SK-N-SH (cell line): ENCODE measurements around the gene BCAP31. TPM values are rescaled to one million over a fixed set of nuclear protein-coding genes. Genes with fewer than 3 reads are reported as not detected.
"Not testable (repeated sequence)": the region's sequence is repeated elsewhere in the genome, so short reads cannot be mapped to it uniquely, and the experiment has no call there.

Source experiments
- CTCF ChIA-PET: fragments of 300-600, 350-600 bp; formaldehyde crosslinking; extraction: SDS; loops from one replicate; lab custom pipeline; 2021; lab: Yijun Ruan, JAX
- POLR2A ChIA-PET: fragments of 350-600 bp; sonication (Branson Sonifier 250); formaldehyde crosslinking; extraction: SDS; loops from one replicate; lab custom pipeline; 2020; ENCODE audit warnings: antibody characterized with exemption, inconsistent platforms; lab: Yijun Ruan, JAX
- DNase-seq: peaks from one replicate; pipeline ENCODE4 v3.0.0; 2012
- H2AFZ ChIP-seq: fragments of 200-600 bp; sonication (generic); 2 replicates; pipeline ENCODE4 v1.8.1; 2016; ENCODE audit warnings: antibody characterized with exemption, mild to moderate bottlenecking, low read depth
- H3F3A ChIP-seq: fragments of 200-600 bp; sonication (generic); replicated peaks from 2 replicates; pipeline ENCODE3; 2016; ENCODE audit warnings: antibody characterized with exemption, mild to moderate bottlenecking; ENCODE audit not compliant: insufficient read depth
- H3K27ac ChIP-seq, 2 experiments: fragments of 200-500 bp in 1 of 2; fragments of 200-600 bp in 1 of 2; sonication (Bioruptor generic) in 1 of 2; sonication (generic), shearing (Covaris generic) in 1 of 2; 2 replicates each; pipeline versions ENCODE4 v1.5.1 to v1.6.1; 2014 to 2016; ENCODE audit warnings: low read depth in 2 of 2, inconsistent platforms in 1 of 2, low read length in 1 of 2, mild to moderate bottlenecking in 1 of 2, mixed read lengths in 1 of 2
- H3K27me3 ChIP-seq: fragments of 200-600 bp; sonication (generic), shearing (Covaris generic); 2 replicates; pipeline ENCODE4 v1.6.1; 2016; ENCODE audit warnings: mixed run types; ENCODE audit not compliant: insufficient read depth
- H3K36me3 ChIP-seq, 2 experiments: fragments of 200-500 bp in 1 of 2; fragments of 200-600 bp in 1 of 2; sonication (Bioruptor generic) in 1 of 2; sonication (generic) in 1 of 2; replicated peaks in 1 of 2; 2 replicates each; pipeline versions ENCODE3 to v1.5.1; 2014 to 2016; ENCODE audit warnings: low read length in 1 of 2, mild to moderate bottlenecking in 1 of 2; ENCODE audit not compliant: insufficient read depth in 2 of 2, control insufficient read depth in 1 of 2
- H3K4me1 ChIP-seq, 2 experiments: fragments of 200-500 bp in 1 of 2; fragments of 200-600 bp in 1 of 2; sonication (Bioruptor generic) in 1 of 2; sonication (generic), shearing (Covaris generic) in 1 of 2; 2 replicates each; pipeline versions ENCODE4 v1.5.1 to v1.6.1; 2014 to 2016; ENCODE audit warnings: low read depth in 1 of 2, low read length in 1 of 2, mixed run types in 1 of 2; ENCODE audit not compliant: insufficient read depth in 2 of 2, control insufficient read depth in 1 of 2
- H3K4me2 ChIP-seq: fragments of 200-600 bp; sonication (generic), shearing (Covaris generic); 2 replicates; pipeline ENCODE4 v1.6.1; 2017; ENCODE audit warnings: mixed run types
- H3K4me3 ChIP-seq, 2 experiments: fragments of 200-500 bp in 1 of 2; fragments of 200-600 bp in 1 of 2; sonication (Bioruptor generic) in 1 of 2; sonication (generic), shearing (Covaris generic) in 1 of 2; 2 replicates each; pipeline versions ENCODE4 v1.5.1 to v1.8.1; 2014 to 2016; ENCODE audit warnings: low read depth in 2 of 2, inconsistent platforms in 1 of 2, low read length in 1 of 2, mild to moderate bottlenecking in 1 of 2, mixed read lengths in 1 of 2, moderate library complexity in 1 of 2
- H3K79me2 ChIP-seq: fragments of 200-600 bp; sonication (generic); 2 replicates; pipeline ENCODE4 v1.8.1; 2017; ENCODE audit warnings: mild to moderate bottlenecking; ENCODE audit not compliant: insufficient read depth
- H3K9ac ChIP-seq: fragments of 200-600 bp; sonication (generic); 2 replicates; pipeline ENCODE4 v1.6.1; 2017; ENCODE audit warnings: mixed run types
- H3K9me2 ChIP-seq: fragments of 200-600 bp; sonication (generic); 2 replicates; pipeline ENCODE4 v1.6.1; 2017; ENCODE audit warnings: mixed run types
- H3K9me3 ChIP-seq: fragments of 200-600 bp; sonication (generic); 2 replicates; pipeline ENCODE4 v1.6.1; 2017; ENCODE audit warnings: mixed run types, mild to moderate bottlenecking, moderate library complexity
- H4K20me1 ChIP-seq: fragments of 200-600 bp; sonication (generic); 2 replicates; pipeline ENCODE4 v1.6.1; 2017; ENCODE audit warnings: mild to moderate bottlenecking, mixed run types; ENCODE audit not compliant: insufficient read depth
- FOSL2 ChIP-seq: IDR thresholded peaks from 2 replicates; pipeline ENCODE4 v1.4.0; 2012; ENCODE audit warnings: low read depth, mild to moderate bottlenecking, moderate library complexity, borderline replicate concordance
- FOXJ3 ChIP-seq: sonication (generic); formaldehyde crosslinking; IDR thresholded peaks from 2 replicates; pipeline ENCODE4 v1.5.1; 2020; ENCODE audit warnings: mild to moderate bottlenecking, missing genetic modification reagents
- GATA2 ChIP-seq: sonication (generic); formaldehyde crosslinking; IDR thresholded peaks from 2 replicates; pipeline ENCODE4 v1.5.0; 2020; ENCODE audit warnings: mild to moderate bottlenecking, missing genetic modification reagents
- NFIC ChIP-seq: IDR thresholded peaks from 2 replicates; pipeline ENCODE4 v1.4.0; 2012; ENCODE audit warnings: borderline replicate concordance
- NRF1 ChIP-seq: IDR thresholded peaks from 2 replicates; pipeline ENCODE4 v1.6.1; 2012; ENCODE audit warnings: low read depth, mild to moderate bottlenecking, low read length
- RAD21 ChIP-seq: IDR thresholded peaks from 2 replicates; pipeline ENCODE4 v1.6.1; 2012; ENCODE audit warnings: mild to moderate bottlenecking, low read length
- RCOR1 ChIP-seq: fragments of 150-350 bp; IDR thresholded peaks from 2 replicates; pipeline ENCODE4 v1.6.1; 2017; ENCODE audit warnings: antibody characterized with exemption, low read length
- RFX5 ChIP-seq: IDR thresholded peaks from 2 replicates; pipeline ENCODE4 v1.6.1; 2012; ENCODE audit warnings: mild to moderate bottlenecking, improper control_type of control experiment, low read length
- SMC3 ChIP-seq: IDR thresholded peaks from 2 replicates; pipeline ENCODE4 v1.6.1; 2012; ENCODE audit warnings: low read depth, low read length, improper control_type of control experiment
- TAF1 ChIP-seq: IDR thresholded peaks from 2 replicates; pipeline ENCODE4 v1.6.1; 2012; ENCODE audit warnings: low read depth, mild to moderate bottlenecking, low read length, moderate library complexity, borderline replicate concordance
- TCF12 ChIP-seq: IDR thresholded peaks from 2 replicates; pipeline ENCODE4 v1.4.0; 2012
- TEAD4 ChIP-seq: IDR thresholded peaks from 2 replicates; pipeline ENCODE4 v1.4.0; 2012; ENCODE audit warnings: mild to moderate bottlenecking, borderline replicate concordance; ENCODE audit not compliant: insufficient read depth
- WGBS: methylation state at CpG from one replicate; pipeline ENCODE4 v1.1.6; 2017; ENCODE audit warnings: low lambda C conversion rate; 5-methylcytosine and 5-hydroxymethylcytosine counted together
- polyA plus RNA-seq, 3 experiments: library from polyadenylated mRNA; depleted of rRNA; stranded (reverse); fragments of >200 nt; gene quantifications; 2 replicates each; pipeline ENCODE4 v1.2.3, GENCODE V29; 2012
- TF ChIP-seq, protein P1 (sequence below): IDR thresholded peaks from 2 replicates; pipeline ENCODE4 v1.4.0; 2012; ENCODE audit warnings: low read depth, borderline replicate concordance
- TF ChIP-seq, protein P2 (sequence below): IDR thresholded peaks from 2 replicates; pipeline ENCODE4; 2012
- TF ChIP-seq, protein P3 (sequence below): IDR thresholded peaks from 2 replicates; pipeline ENCODE4 v1.4.0; 2012; ENCODE audit warnings: low read depth, borderline replicate concordance

The BCAP31 gene
- polyA plus RNA-seq, 1 of the 3 experiments (the other 2 are of a cell fraction) = 173 TPM

DNA sequence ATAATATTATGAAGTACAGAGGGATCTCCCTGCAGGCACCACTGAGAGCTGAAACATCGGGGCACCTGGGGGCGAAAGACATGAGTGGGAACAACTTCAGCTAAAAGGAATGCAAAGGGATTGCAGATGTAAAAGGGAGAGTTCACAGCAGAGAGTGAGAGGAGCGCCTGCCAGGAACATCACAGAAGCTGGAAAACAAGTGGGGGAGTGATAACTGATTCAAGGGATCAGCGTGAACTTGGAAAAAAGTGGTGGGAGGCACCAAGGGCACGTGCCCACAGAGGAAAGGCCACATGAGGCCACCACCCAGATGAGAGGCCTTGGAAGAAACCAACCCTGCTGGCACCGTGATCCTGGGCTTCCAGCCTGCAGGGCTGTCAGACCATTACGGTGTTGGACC is 24.8 kb upstream of the BCAP31 start:
- H3K4me1 ChIP-seq, H3F3A ChIP-seq, H3K4me3 ChIP-seq, H3K9ac ChIP-seq, H3K9me3 ChIP-seq, H3K4me2 ChIP-seq, H2AFZ ChIP-seq, POLR2A ChIA-PET, H3K9me2 ChIP-seq, H3K27ac ChIP-seq, H4K20me1 ChIP-seq, H3K27me3 ChIP-seq, H3K79me2 ChIP-seq, CTCF ChIA-PET, H3K36me3 ChIP-seq, DNase-seq: not testable (repeated sequence)
- WGBS = 45% methylated on average over 7 of the region's 7 CpGs

DNA sequence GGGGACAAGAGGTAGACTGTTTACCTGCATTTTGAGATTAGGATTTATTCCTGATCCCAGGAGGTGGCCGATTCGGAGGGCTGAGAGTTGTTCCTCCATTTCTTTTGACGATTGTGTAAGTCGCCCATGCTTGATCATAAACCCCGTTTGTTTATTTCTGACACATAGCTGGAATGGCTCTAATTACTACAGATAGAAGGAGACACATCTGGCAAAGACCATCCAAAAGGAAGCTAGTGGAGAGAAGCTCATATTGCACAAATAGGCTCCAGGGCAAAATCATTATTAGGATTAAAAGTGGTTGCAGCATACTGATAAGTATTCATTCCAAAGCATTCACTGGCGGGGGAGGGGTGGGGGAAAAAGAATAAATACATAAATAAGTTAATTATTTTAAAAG is 22.8 kb upstream of the BCAP31 start:
- H4K20me1 ChIP-seq, H3K9me2 ChIP-seq, H3F3A ChIP-seq, H3K4me3 ChIP-seq, POLR2A ChIA-PET, H3K79me2 ChIP-seq, H3K27me3 ChIP-seq, H3K9me3 ChIP-seq, H2AFZ ChIP-seq, DNase-seq, H3K4me2 ChIP-seq, H3K4me1 ChIP-seq, H3K9ac ChIP-seq, H3K36me3 ChIP-seq, H3K27ac ChIP-seq: not testable (repeated sequence)
- CTCF ChIA-PET = interaction anchor here (0.9 kb wide), 1 partner anchor 17 kb away, joined by 6 read pairs; the partner anchor contains the start of gene PLXNB3
- WGBS = 61% methylated on average over 6 of the region's 6 CpGs

DNA sequence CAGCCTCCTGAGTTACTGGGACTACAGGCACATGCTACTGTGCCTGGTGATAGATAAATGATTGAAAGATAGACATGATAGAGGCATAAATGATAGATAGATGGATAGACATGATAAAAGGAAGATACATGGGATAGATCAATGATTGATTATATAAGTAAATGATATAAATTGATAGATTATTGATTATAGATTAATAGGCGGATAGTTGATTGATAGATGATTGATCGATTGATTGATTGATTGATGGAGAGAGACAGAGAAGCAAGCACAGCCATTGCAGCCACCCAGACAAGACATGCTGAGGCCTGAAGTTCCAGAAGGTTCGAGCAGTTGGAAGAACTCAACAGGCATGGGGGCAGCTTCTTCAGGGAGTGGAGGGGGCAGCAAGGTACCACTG is 22.2 kb upstream of the BCAP31 start:
- CTCF ChIA-PET = no interaction called here
- no peak for TF ChIP-seq FOXJ3 (CRISPR knock-in tag)
- no peak for TF ChIP-seq RFX5
- no peak for TF ChIP-seq GATA2 (CRISPR knock-in tag)
- TF ChIP-seq TAF1 = no peak
- no peak for TF ChIP-seq TEAD4
- TF ChIP-seq, protein P1, sequence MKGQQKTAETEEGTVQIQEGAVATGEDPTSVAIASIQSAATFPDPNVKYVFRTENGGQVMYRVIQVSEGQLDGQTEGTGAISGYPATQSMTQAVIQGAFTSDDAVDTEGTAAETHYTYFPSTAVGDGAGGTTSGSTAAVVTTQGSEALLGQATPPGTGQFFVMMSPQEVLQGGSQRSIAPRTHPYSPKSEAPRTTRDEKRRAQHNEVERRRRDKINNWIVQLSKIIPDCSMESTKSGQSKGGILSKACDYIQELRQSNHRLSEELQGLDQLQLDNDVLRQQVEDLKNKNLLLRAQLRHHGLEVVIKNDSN = no peak
- no peak for TF ChIP-seq SMC3
- TF ChIP-seq, protein P2, sequence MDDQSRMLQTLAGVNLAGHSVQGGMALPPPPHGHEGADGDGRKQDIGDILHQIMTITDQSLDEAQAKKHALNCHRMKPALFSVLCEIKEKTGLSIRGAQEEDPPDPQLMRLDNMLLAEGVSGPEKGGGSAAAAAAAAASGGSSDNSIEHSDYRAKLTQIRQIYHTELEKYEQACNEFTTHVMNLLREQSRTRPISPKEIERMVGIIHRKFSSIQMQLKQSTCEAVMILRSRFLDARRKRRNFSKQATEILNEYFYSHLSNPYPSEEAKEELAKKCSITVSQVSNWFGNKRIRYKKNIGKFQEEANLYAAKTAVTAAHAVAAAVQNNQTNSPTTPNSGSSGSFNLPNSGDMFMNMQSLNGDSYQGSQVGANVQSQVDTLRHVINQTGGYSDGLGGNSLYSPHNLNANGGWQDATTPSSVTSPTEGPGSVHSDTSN = no peak
- TF ChIP-seq RCOR1 = no peak
- TF ChIP-seq, protein P3, sequence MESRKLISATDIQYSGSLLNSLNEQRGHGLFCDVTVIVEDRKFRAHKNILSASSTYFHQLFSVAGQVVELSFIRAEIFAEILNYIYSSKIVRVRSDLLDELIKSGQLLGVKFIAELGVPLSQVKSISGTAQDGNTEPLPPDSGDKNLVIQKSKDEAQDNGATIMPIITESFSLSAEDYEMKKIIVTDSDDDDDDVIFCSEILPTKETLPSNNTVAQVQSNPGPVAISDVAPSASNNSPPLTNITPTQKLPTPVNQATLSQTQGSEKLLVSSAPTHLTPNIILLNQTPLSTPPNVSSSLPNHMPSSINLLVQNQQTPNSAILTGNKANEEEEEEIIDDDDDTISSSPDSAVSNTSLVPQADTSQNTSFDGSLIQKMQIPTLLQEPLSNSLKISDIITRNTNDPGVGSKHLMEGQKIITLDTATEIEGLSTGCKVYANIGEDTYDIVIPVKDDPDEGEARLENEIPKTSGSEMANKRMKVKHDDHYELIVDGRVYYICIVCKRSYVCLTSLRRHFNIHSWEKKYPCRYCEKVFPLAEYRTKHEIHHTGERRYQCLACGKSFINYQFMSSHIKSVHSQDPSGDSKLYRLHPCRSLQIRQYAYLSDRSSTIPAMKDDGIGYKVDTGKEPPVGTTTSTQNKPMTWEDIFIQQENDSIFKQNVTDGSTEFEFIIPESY = no peak
- no peak for TF ChIP-seq NRF1
- TF ChIP-seq RAD21 = no peak
- TF ChIP-seq FOSL2 = no peak
- no peak for TF ChIP-seq TCF12
- TF ChIP-seq NFIC = no peak

DNA sequence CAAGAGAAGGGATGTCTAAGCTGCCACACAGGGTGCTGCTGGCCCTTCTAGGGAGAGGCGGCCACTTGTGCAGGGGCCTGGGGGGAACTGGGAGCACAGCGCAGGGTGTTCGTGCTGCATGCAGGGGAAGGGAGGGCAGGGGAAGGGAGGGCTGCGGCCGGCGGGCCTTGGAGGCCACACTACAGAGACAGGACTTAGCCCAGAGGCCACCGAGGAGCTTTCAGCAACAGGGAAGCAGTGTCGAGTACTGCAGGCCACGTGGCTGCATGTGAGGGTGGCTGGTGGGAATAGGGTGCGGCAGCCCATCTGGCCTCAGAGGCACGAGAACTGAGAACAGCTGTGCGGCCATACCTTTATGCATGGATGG is 20.9 kb upstream of the BCAP31 start:
- 67% methylated on average over 7 of the region's 12 CpGs for WGBS

More for the DNA sequence above, 22.2 kb upstream of the BCAP31 start:
- POLR2A ChIA-PET = no interaction called here
- H3F3A ChIP-seq = no peaks in the 10 kb centered on the region
- no peak overlapping the region for H3K4me3 ChIP-seq
- 35% methylated on average over 3 of the region's 3 CpGs for WGBS
- DNase-seq = no peak
- no peak overlapping the region for H3K27ac ChIP-seq
- no peaks in the 10 kb centered on the region for H4K20me1 ChIP-seq
- no peaks in the 10 kb centered on the region for H3K9me2 ChIP-seq
- no peaks in the 10 kb centered on the region; a peak in 1 of 4 replicates for H3K4me1 ChIP-seq
- no peaks in the 10 kb centered on the region; the same call in 1 of the 2 replicates for H3K27me3 ChIP-seq
- H3K36me3 ChIP-seq = no peaks in the 10 kb centered on the region
- no peak overlapping the region for H2AFZ ChIP-seq
- H3K79me2 ChIP-seq = no peaks in the 10 kb centered on the region
- no peak overlapping the region for H3K9ac ChIP-seq
- no peaks in the 10 kb centered on the region for H3K9me3 ChIP-seq
- H3K4me2 ChIP-seq = no peak overlapping the region

More for the DNA sequence above, 20.9 kb upstream of the BCAP31 start:
- DNase-seq, H3K4me2 ChIP-seq, H3K27me3 ChIP-seq, H3K9me2 ChIP-seq, H3K9ac ChIP-seq, POLR2A ChIA-PET, H3K36me3 ChIP-seq, H3K4me1 ChIP-seq, H2AFZ ChIP-seq, H3K79me2 ChIP-seq, H3K4me3 ChIP-seq, H4K20me1 ChIP-seq, H3F3A ChIP-seq, CTCF ChIA-PET, H3K9me3 ChIP-seq, H3K27ac ChIP-seq: not testable (repeated sequence)
